Measurements from ENCODE around the gene NGFR.
"Not testable (repeated sequence)": the region's sequence is repeated elsewhere in the genome, so short reads cannot be mapped to it uniquely, and the experiment has no call there.

NGFR gene

DNA sequence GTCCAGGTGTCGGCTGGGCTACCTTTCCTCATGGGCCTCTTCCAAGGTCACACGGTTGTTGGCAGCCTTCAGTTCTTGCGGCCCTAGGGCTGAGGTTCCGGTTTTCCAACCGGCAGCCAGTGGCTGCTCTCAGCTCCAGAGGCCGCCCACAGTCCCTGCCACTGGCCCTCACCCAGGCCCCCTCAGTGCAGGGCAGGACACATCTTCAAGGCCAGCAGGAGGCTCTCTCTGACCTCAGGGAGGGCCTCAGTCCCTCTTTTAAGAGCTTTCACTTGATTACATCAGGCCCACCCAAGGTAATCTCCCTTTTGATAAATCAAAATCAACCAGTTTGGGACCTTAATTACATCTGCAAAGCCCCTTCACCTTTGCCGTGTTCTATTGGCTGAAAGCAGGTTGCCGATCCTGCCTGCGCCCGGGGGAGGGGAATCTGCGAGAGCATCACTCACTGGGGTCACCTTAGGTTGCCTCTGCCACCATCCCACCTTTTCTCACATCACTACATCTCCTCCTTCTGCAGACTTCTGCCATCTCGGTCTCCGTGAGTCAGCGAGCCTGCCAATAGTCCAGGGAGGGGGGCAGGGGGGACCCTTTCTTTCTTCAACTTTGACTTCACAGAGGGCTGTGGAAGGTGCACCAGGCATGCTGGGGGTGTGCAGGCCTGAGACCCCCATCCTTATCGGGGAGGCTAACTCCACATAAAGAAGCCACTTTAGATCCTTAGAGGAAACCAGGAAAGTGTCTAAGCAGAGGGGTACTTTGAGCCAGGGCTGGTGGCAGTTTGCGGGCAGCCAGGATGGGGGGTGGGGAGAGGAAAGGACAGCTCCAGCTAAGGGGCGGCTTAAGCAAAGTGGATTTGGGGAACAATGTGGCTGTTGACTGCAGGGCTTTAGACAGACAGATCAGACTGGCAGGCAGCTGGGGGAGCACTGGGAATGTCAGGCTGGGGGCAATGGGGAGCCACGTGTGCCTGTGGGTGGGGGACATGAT lies 51.7 kb downstream of the NGFR start:
- no peak for DNase-seq (ENCODE audit: low read depth)

DNA sequence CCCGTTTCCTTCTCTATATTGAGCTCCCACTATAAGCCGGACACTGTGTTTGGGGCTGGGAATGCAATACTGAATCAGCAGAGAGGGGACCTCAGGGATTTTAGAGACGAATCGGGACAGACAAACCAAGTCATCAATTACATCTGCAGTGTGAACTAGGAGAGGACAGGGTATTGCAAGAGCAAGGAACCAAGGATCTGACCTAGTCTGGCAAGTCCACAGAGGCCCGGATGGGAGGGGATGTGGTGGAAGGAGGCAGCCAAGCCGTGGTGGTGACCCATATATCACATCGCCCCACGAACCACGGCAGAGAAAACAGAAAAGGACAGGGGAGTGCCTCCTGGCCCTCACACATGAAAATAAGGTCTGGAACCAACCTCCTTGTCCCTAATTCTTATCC lies 52.5 kb downstream of the NGFR start:
- DNase-seq (ENCODE audit: low read depth): no peak

DNA sequence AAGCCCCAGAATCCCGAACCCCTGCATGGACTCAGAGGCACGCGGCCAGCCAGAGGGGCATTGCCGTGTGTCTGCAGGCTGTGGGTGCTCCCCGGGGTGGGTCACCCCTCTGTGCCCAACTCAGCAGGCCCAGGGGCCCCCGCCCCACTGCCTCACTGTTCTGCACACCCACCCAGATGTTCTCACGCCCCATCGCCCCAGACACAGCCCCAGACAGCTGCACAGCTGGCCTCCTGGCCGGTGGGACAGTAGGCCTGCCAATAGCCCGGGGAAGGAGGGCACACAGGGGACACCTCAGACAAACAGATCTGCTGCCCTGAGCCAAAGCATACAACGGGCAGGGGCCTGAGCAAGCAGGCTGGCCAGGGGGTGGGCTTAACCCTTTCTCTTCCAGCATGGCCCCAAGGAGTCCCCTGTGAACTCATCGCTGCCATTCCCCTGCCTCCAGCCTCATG lies 53.0 kb downstream of the NGFR start:
- DNase-seq (ENCODE audit: low read depth): no peak

DNA sequence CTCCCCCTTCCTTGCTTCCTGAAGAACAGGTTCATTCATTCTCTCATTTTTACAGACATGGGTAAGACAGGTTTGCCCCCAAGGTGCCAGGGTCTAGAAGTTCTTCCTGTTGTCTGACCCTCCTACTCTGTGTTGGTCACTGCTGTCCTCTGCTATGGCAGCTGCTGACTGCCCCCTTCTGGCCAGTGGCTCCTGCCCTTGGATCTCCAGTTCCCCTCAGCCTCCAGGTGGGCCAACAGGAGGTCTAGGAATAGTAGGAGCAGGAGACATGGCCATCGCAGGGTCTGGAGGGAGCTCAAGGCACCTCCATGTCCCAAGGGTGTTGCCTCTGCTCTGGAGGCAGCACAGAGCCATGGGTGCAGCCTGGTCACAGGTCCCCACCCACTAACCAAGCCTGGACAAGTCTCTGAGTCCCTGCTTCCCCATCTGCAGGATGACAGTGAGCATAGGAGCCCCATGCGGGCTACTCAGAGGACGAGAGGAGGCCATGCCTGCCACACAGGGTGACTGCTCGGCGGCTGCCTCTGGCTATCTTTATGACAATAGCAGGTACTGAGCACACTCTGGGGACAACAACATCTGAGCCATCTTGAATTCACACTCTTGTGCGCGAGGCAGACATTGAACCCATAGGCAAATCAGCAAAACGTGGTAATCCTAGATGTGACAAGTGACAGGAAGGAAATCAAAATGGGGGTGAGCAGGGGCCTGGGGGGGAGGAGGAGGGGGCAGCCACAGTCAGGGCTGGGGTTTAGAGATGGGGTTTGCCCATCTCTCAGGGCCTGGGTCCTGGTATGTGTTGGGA lies 53.6 kb downstream of the NGFR start:
- DNase-seq (ENCODE audit: low read depth): no peak

DNA sequence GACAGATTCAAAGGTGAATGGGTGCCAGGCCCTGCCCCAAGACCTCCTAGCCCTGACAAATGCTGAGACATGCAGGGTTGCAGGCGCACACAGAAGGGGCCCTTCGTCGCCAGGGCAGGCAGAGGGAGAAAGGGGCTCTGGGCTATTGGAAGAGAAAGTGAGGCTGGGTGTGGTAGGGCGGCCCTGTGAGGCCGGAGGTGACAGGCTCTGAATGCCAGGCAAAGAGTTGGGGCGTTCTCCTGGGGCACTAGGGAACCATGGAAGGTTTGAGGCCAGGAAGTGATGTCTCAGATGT lies 54.2 kb downstream of the NGFR start:
- no peak for DNase-seq (ENCODE audit: low read depth)

DNA sequence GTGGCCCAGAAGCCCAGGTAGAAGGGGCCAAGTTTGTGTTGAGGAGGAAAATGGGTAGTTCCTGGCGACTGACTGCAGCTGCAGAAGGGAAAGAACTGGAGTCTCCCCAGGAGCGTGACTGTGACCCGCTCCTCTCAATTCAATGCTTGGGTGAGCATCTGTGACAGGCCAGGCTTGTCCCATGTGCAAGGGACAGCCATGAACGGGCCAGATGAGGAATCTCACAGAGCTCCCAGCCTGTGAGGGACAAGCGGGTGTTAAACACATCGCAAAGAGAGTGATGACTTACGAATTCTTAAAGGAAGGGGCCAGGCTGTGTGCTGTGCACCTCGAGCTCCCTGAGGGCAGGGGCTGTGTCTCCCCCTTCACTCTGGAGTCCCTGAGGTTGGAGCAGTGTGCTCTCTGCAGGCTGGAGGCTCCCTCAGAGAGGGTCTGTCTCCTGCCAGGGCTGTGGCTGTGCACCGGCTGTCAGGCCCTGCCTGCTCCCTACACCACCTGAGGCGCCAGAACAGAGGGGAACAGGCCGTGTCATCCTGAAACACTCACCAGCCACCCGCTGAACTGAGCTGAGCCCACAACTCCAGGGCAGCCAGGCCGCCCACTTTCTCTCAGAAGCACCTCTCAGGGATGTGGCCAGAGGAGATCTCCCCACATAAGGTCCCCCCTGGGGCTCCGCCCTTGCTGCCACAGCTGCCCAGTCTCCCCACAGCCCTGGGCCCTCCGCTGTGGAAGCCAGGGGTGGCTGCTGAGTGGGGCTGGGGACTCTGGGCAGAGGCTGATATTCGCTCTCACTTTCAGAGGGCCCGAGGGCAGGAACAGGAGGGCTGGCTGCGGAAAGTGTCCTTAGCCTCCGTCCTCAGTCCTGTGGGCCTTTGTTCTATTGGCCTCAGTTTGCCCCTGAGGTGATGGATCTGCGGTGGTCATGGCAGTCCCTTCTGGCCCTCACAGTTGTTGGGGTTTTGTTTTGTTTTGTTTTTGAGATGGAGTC lies 54.9 kb downstream of the NGFR start:
- DNase-seq (ENCODE audit: low read depth): no peak

DNA sequence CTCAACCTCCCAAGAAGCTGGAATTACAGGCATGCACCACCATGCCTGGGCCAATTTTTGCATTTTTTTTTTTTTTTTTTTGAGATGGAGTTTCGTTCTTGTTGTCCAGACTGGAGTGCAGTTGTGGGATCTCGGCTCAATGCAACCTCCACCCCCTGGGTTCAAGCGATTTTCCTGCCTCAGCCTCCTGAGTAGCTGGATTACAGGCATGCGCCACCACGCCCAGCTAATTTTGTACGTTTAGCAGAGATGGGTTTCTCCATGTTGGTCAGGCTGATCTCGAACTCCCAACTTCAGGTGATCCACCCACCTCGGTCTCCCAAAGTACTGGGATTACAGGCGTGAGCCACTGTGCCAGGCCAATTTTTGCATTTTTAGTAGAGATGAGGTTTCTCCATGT lies 55.7 kb downstream of the NGFR start:
- not testable (repeated sequence) for DNase-seq (ENCODE audit: low read depth)

DNA sequence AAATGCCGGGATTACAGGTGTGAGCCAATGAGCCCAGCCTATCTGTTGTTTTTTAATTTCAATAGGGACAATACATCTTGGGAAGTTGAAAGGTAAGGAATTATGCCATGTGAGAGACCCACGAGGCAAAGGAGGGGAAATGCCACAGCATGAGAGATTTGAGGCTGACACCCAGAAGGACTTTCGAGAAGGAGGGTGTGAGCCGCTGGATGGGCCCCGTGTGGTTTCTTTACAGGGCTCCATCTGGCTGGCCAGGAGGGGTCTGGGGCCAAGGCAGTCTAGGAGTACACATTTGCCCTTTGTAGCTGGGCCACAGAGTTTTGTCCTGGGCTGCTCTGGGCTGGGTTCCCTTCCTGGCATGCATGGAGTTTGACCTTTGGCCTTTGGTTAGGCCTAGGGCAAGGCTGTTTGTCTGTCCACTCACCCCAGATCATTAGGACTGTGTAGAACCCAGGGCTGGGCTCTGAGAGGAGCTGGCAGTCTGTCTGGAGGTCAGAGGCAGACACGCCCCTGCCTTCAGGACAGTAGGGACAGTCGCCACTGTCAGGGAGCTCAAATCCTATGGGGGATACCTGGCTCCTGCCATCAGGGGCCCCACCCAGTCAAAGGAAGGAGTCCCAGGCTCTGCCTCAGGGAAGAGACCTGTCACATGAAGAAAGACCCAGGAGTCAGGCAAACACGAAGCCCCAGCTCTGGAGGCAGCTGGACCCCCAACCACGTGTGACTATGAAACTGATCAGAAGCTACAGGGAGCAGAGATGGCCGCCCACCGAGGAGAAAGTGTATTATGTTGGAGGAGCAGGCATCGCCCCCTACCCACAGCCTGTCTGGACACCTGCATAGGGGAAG lies 56.4 kb downstream of the NGFR start:
- DNase-seq (ENCODE audit: low read depth): no peak

DNA sequence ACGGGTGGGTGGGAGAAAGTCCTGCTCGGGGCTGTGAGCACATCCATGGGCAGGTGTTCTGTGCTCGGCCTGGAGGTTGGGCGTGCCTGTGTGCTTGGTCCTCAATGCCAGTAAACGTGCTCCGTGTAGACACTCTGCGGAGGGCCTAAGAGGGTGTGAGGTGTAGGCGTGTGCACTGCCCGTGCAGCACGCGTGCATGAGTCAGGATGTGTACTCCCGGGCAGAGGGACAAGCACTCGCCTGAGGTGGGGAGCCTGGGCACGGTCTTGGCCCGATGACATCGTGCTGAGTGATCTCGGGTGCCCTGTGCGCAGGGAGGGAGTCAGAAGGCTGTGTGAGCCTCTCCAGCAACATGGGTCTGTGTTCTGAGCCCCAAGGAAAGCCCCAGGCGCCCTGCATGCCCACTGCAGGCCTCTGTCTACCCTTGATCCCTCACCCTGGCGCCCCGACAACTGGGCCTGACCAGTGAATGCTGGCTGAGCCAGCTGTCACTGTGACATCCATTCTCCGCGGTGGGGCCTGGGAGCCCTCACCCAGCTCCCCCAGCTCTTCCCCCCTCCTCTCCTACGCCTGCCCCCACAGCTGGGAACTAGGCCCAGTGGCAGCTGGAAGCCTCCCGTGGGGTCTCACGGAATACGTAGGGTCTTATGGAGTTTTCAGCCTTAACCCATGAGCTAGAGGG lies 57.1 kb downstream of the NGFR start:
- DNase-seq (ENCODE audit: low read depth): no peak

DNA sequence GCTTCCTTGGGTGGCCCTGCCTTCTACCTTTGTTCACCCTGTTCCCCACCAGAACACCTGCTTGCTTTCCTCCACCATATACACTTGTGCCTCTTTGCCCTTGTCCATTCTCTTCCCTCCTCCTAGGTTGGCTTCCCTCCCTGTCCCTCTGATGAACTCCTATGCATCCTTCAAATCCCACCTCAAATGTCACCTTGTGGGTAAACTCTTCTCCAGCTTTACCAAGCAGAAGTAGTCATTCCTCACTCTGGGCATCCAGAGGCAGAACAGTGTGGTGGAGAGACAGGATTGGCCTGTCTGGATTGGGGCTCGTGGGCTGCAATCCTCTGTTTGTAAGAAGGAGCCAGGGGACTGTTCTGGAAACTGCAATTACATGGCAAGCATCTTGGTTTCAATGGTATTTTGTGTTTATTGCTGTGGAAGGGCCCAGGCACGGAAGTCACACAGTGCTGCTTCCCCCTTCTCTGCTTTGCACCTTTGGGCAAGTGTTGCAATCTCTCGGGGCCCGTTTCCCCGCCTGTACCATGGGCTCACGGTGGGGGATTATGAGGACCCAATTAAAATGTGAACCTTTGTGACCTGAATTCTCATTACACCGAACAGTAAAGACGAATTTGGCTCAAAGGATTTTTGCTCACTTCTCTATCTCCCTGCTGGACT lies 58.7 kb downstream of the NGFR start:
- DNase-seq (ENCODE audit: low read depth): no peak

DNA sequence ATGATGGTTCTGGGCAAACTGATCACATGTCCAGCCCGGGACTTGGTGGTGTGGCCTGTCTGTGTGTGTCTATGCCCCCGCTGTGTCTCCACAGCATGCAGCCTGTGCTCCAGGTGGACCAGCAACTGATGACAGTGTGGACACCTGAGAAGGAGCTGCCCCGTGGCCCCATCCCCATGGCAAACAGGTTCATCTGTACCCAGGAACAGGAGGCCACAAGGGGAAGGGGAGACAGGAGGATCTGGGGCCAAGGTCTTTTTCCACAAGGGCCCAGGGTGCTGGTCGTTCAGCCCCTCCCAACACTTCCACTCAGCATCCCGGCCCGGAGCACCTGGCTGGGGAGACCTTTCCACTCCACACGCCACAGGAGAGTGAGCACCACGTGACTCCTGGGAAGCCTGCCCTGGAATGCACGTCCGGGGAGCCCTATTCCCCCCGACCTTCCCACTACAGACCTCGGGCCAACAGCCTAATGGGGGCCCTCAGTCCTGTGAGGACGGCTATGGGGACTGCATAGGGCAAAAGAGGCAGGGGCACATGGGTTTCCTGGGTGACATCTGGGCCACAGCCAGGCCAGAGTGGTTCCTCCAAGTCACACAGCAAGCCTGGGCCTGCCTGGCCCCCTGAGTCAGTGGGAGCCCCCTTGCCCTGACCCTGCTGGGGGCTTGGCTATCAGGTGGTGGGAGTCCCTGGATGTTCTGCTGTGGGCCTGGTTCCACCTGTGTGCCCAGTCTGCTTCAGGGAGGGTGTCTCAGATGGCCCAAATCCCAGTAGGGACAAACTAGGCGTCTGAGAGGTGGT lies 59.8 kb downstream of the NGFR start:
- DNase-seq (ENCODE audit: low read depth): no peak

DNA sequence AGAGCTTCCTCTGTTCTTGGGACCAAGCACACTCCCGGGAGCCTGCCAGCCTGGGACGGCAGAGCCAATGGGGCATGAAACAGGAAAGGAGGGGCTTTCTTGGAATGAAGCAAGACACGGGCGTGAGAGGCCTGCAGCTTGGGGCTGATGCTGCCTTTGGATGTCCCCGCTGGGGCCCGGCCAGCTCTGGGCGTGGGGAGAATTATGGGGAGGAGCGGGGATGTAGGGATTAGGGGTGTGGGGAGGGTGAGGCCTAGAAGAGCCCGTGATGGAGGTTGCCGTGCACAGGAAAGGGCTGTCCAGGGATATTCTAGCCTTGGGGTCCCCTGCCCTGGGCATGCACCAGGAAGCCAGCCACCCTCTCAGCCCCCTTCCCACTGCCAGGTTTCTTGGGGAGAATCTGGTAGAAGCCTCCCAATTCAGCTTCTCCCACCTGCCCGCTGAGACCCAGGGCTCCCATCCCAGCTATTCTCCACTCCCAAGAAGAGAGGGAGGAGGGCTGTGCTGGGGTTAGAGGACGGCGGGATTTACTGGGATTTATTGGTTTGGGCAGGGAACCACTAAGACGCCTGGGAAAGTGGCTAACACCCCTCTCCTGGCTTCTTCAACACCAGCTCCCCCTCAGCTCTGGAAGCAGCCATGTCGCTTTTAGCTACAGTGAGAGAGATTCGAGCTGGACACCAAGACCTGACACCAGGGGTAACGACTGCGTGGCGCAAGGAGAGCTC lies 60.6 kb downstream of the NGFR start:
- DNase-seq (ENCODE audit: low read depth): no peak

DNA sequence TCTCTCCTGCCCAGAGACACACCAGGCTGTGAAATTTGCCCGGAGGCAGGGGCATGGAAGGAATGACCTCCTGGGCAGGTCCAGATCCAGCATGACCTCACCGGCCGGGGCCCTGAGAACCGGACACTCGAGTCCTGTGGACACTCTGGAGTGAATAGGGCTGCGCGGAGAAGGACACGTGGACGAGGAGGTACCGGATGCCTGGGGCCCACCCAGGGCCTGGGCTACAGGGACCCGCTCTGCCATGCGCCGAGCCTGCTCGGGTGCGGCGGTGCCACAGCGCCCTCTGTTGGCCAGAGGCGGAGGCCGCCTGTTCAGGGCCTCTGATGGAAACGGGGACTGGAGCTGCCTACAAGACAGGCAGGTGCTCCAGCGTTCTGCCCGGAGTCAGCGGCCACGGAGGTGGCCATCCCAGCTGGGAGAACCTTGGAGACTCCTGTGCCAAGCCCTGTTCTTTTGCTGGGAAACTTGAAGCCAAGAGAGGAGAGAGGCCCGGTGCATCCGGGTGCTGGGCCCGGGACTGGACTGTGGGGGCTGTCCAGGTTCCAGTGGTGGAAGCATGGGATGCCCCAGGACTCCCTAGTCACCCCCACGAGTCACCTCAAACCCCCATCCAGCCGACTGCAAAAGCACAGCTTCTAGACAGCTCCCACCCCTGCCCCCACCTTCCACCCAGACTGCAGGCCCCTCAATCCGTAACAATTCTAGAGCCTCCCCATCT lies 61.3 kb downstream of the NGFR start:
- DNase-seq (ENCODE audit: low read depth): peak; percentile 77

DNA sequence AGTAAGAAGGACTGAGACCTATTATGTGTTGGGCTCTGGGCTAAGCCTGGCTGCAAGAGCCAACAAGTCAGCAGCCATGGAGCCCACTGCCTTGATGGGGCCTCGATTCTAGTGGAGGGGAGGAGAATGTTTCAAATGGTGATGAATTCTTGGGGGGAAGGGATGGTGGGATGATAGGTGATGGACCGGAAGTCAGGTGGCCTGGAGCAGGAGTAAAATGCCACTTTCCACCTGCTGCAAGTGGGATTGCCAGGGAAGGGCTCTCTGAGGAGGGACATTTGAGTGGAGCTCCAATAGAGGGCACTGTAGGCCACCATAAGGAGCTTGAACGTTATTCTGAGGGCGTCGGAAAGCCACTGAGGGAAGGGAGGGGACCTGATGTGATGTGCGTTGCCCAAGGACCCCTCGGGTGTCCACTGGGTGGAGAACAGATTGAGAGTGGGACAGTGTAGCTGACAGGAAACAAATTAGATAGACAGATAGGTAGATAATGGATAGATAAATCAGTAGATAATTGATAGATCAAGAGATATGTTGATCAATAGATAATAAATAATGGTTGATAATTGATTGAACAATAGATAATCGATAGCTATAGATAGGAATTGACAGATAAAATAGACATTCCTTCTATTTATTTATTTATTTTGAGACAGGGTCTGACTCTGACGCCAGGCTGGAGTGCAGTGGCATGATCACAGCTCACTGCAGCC lies 62.4 kb downstream of the NGFR start:
- DNase-seq (ENCODE audit: low read depth): no peak

Data from activated T-cell treated with anti-CD3 and anti-CD28 coated beads for 1 hour (primary cell).